ENCODE data around the gene GBF1.

GBF1 gene

GRCh38 chr10:102309916-102310315, 64.6 kb downstream of the GBF1 start:
- H4K20me1 ChIP-seq (ENCODE audit: insufficient read depth, low read length), result peaks cover 21% of the 10 kb centered on the region; the same call in 1 of the 2 replicates
- H3K4me3 ChIP-seq (ENCODE audit: low read length), result no peak overlapping the region
- no peaks in the 10 kb centered on the region for H3K4me1 ChIP-seq (ENCODE audit: low read length)
- H3K79me2 ChIP-seq (ENCODE audit: low read length), result peaks cover 13% of the 10 kb centered on the region
- H2AFZ ChIP-seq (ENCODE audit: low read depth, low read length), result no peak overlapping the region
- no peaks in the 10 kb centered on the region for H3K36me3 ChIP-seq (replicated peaks; ENCODE audit: low read depth, low read length)
- no peaks in the 10 kb centered on the region for H3K27me3 ChIP-seq (ENCODE audit: low read depth, low read length)
- H3K9me3 ChIP-seq (ENCODE audit: insufficient read depth, low read length), result no peaks in the 10 kb centered on the region
- no peak overlapping the region for H3K27ac ChIP-seq (ENCODE audit: low read length)
- no peak overlapping the region for H3K4me2 ChIP-seq (ENCODE audit: low read length)
- no peak overlapping the region for H3K9ac ChIP-seq (ENCODE audit: low read length)
- TF ChIP-seq EZH2phosphoT487 (IDR thresholded peaks at IDR 0.05; ENCODE audit: low read depth), result no peak
- no peak for TF ChIP-seq CTCF (IDR thresholded peaks at IDR 0.05; ENCODE audit: low read depth, low read length)

- H3K36me3 ChIP-seq (replicated peaks; ENCODE audit: low read depth, low read length), result no peaks in the 10 kb centered on the region
- H3K9me3 ChIP-seq (ENCODE audit: insufficient read depth, low read length), result no peaks in the 10 kb centered on the region
- H3K4me3 ChIP-seq (ENCODE audit: low read length), result no peak overlapping the region
- peaks cover 13% of the 10 kb centered on the region for H3K79me2 ChIP-seq (ENCODE audit: low read length)
- H2AFZ ChIP-seq (ENCODE audit: low read depth, low read length), result no peak overlapping the region
- H3K4me2 ChIP-seq (ENCODE audit: low read length), result no peak overlapping the region
- TF ChIP-seq CTCF (IDR thresholded peaks at IDR 0.05; ENCODE audit: low read depth, low read length) (no peak), EZH2phosphoT487 (IDR thresholded peaks at IDR 0.05; ENCODE audit: low read depth) (no peak)
- no peaks in the 10 kb centered on the region for H3K4me1 ChIP-seq (ENCODE audit: low read length)
- H3K27me3 ChIP-seq (ENCODE audit: low read depth, low read length), result no peaks in the 10 kb centered on the region
- no peak overlapping the region for H3K9ac ChIP-seq (ENCODE audit: low read length)
- H4K20me1 ChIP-seq (ENCODE audit: insufficient read depth, low read length), result peaks cover 21% of the 10 kb centered on the region; the same call in 1 of the 2 replicates
- no peak overlapping the region for H3K27ac ChIP-seq (ENCODE audit: low read length)
Observed at GRCh38 chr10:102310361-102311024, 65.2 kb downstream of the GBF1 start.

- H3K4me2 ChIP-seq (ENCODE audit: low read length), result no peak overlapping the region
- no peaks in the 10 kb centered on the region for H3K36me3 ChIP-seq (replicated peaks; ENCODE audit: low read depth, low read length)
- TF ChIP-seq EZH2phosphoT487 (IDR thresholded peaks at IDR 0.05; ENCODE audit: low read depth), result no peak
- TF ChIP-seq CTCF (IDR thresholded peaks at IDR 0.05; ENCODE audit: low read depth, low read length), result no peak
- no peak overlapping the region for H3K4me3 ChIP-seq (ENCODE audit: low read length)
- no peaks in the 10 kb centered on the region for H3K9me3 ChIP-seq (ENCODE audit: insufficient read depth, low read length)
- H3K9ac ChIP-seq (ENCODE audit: low read length), result no peak overlapping the region
- H2AFZ ChIP-seq (ENCODE audit: low read depth, low read length), result no peak overlapping the region
- no peak overlapping the region for H3K27ac ChIP-seq (ENCODE audit: low read length)
- peaks cover 21% of the 10 kb centered on the region; the same call in 1 of the 2 replicates for H4K20me1 ChIP-seq (ENCODE audit: insufficient read depth, low read length)
- no peaks in the 10 kb centered on the region for H3K4me1 ChIP-seq (ENCODE audit: low read length)
- no peaks in the 10 kb centered on the region for H3K27me3 ChIP-seq (ENCODE audit: low read depth, low read length)
- H3K79me2 ChIP-seq (ENCODE audit: low read length), result peaks cover 13% of the 10 kb centered on the region
Observed at GRCh38 chr10:102311025-102311420, 65.7 kb downstream of the GBF1 start.

GRCh38 chr10:102312683-102313082, 67.4 kb downstream of the GBF1 start:
- TF ChIP-seq CTCF (IDR thresholded peaks at IDR 0.05; ENCODE audit: low read depth, low read length), result no peak
- no peak for TF ChIP-seq EZH2phosphoT487 (IDR thresholded peaks at IDR 0.05; ENCODE audit: low read depth)
- Histone ChIP-seq H3K9ac (ENCODE audit: low read length) (no peak overlapping the region), H4K20me1 (ENCODE audit: insufficient read depth, low read length) (peaks cover 21% of the 10 kb centered on the region; the same call in 1 of the 2 replicates), H3K9me3 (ENCODE audit: insufficient read depth, low read length) (no peaks in the 10 kb centered on the region), H3K4me3 (ENCODE audit: low read length) (no peak overlapping the region), H3K79me2 (ENCODE audit: low read length) (peaks cover 13% of the 10 kb centered on the region), H3K4me1 (ENCODE audit: low read length) (no peaks in the 10 kb centered on the region), H3K27ac (ENCODE audit: low read length) (no peak overlapping the region), H2AFZ (ENCODE audit: low read depth, low read length) (no peak overlapping the region), H3K4me2 (ENCODE audit: low read length) (no peak overlapping the region), H3K36me3 (replicated peaks; ENCODE audit: low read depth, low read length) (no peaks in the 10 kb centered on the region), H3K27me3 (ENCODE audit: low read depth, low read length) (no peaks in the 10 kb centered on the region)
